ENCODE data around the gene PIGH. TPM values are rescaled to one million over a fixed set of nuclear protein-coding genes. Genes with fewer than 3 reads are reported as not detected.

Gene PIGH
- total and polyA plus RNA-seq, 2 of the 13 experiments (the other 11 are each of a cell fraction or from before 2014, with no cell fraction given), result 30.0 to 43.5 TPM

DNA sequence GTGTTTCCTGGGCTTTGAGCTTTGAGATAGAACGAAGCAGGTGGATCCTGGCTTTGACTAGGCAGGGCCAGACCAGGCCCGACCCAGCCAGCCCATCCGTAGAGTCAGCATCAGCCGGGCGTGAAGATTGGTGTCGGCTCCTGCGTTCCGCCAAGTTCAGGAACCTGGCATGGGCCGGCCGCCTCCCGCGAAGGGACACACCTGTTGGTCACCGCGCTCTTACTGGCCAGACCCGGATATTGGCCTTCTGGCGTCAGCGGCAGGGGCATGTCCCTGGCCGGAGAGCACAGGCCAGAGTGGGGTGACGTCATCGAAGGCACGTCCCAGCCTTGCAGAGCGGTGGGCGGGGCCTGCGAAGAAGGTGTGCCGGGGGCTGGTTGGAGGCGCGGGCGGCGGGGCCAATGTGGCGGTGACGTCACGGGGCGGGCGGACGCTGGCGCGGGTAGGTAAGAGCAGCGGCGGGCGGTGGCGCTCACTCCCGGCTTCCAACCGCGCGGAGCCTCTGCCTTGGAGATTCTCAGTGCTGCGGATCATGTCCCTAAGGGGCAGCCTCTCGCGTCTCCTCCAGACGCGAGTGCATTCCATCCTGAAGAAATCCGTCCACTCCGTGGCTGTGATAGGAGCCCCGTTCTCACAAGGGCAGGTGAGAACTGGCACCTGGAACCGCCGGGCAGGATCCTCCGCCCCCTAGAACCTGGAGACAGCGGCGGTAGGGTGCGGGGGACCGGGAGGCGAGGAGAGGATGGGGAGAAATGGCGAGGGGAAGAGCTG, 19.6 kb upstream of the PIGH start, which contains the start of gene ARG2 (continued):
- TF ChIP-seq PATZ1 (CRISPR knock-in tag; IDR thresholded peaks at IDR 0.05) (peak; percentile 81), ZBTB7A (CRISPR knock-in tag; IDR thresholded peaks at IDR 0.05) (peak; percentile 57; the same call in 1 of the 2 replicates), ZNF788 (CRISPR knock-in tag; IDR thresholded peaks at IDR 0.05; ENCODE audit: borderline replicate concordance) (peak; percentile 74; the same call in 1 of the 2 replicates), TBP (CRISPR knock-in tag; IDR thresholded peaks at IDR 0.05) (no peak), NR2C2 (CRISPR knock-in tag; IDR thresholded peaks at IDR 0.05; ENCODE audit: borderline replicate concordance) (0 out of 2 replicates have a peak, but pooled peaks have one; percentile 13), ZFP36L1 (CRISPR knock-in tag; IDR thresholded peaks at IDR 0.05) (0 out of 2 replicates have a peak, but pooled peaks have one; percentile 50), ZFX (CRISPR knock-in tag; IDR thresholded peaks at IDR 0.05; ENCODE audit: low read depth) (peak; percentile 84), ZBTB33 (CRISPR knock-in tag; IDR thresholded peaks at IDR 0.05) (0 out of 2 replicates have a peak, but pooled peaks have one; percentile 4), YY1 (IDR thresholded peaks at IDR 0.05; ENCODE audit: insufficient read depth, insufficient replicate concordance, low read depth, low read length) (peak; percentile 59), KAT8 (CRISPR knock-in tag; IDR thresholded peaks at IDR 0.05) (peak; percentile 74), MTA3 (CRISPR knock-in tag; IDR thresholded peaks at IDR 0.05) (no peak), CEBPG (CRISPR knock-in tag; IDR thresholded peaks at IDR 0.05) (peak; percentile 59), ZNF792 (CRISPR knock-in tag; IDR thresholded peaks at IDR 0.05) (peak; percentile 70; the same call in 1 of the 2 replicates), ZFP1 (CRISPR knock-in tag; IDR thresholded peaks at IDR 0.05) (peak; percentile 49; the same call in 1 of the 2 replicates), GATAD1 (CRISPR knock-in tag; IDR thresholded peaks at IDR 0.05) (peak; percentile 75; the same call in 1 of the 2 replicates), ZKSCAN1 (IDR thresholded peaks at IDR 0.05; ENCODE audit: low read length) (no peak), EEA1 (CRISPR knock-in tag; IDR thresholded peaks at IDR 0.05; ENCODE audit: borderline replicate concordance) (peak; percentile 26; the same call in 1 of the 2 replicates), ZNF775 (CRISPR knock-in tag; IDR thresholded peaks at IDR 0.05; ENCODE audit: borderline replicate concordance) (no peak), ZSCAN21 (CRISPR knock-in tag; IDR thresholded peaks at IDR 0.05; ENCODE audit: borderline replicate concordance) (0 out of 2 replicates have a peak, but pooled peaks have one; percentile 78)
- TF ChIP-seq, protein P1, sequence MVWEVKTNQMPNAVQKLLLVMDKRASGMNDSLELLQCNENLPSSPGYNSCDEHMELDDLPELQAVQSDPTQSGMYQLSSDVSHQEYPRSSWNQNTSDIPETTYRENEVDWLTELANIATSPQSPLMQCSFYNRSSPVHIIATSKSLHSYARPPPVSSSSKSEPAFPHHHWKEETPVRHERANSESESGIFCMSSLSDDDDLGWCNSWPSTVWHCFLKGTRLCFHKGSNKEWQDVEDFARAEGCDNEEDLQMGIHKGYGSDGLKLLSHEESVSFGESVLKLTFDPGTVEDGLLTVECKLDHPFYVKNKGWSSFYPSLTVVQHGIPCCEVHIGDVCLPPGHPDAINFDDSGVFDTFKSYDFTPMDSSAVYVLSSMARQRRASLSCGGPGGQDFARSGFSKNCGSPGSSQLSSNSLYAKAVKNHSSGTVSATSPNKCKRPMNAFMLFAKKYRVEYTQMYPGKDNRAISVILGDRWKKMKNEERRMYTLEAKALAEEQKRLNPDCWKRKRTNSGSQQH (CRISPR knock-in tag; IDR thresholded peaks at IDR 0.05; ENCODE audit: low read depth), result 0 out of 2 replicates have a peak, but pooled peaks have one; percentile 61
- TF ChIP-seq, protein P2, sequence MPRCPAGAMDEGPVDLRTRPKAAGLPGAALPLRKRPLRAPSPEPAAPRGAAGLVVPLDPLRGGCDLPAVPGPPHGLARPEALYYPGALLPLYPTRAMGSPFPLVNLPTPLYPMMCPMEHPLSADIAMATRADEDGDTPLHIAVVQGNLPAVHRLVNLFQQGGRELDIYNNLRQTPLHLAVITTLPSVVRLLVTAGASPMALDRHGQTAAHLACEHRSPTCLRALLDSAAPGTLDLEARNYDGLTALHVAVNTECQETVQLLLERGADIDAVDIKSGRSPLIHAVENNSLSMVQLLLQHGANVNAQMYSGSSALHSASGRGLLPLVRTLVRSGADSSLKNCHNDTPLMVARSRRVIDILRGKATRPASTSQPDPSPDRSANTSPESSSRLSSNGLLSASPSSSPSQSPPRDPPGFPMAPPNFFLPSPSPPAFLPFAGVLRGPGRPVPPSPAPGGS (CRISPR knock-in tag; IDR thresholded peaks at IDR 0.05), result 0 out of 2 replicates have a peak, but pooled peaks have one; percentile 63
- TF ChIP-seq, protein P3, sequence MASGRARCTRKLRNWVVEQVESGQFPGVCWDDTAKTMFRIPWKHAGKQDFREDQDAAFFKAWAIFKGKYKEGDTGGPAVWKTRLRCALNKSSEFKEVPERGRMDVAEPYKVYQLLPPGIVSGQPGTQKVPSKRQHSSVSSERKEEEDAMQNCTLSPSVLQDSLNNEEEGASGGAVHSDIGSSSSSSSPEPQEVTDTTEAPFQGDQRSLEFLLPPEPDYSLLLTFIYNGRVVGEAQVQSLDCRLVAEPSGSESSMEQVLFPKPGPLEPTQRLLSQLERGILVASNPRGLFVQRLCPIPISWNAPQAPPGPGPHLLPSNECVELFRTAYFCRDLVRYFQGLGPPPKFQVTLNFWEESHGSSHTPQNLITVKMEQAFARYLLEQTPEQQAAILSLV (CRISPR knock-in tag; IDR thresholded peaks at IDR 0.05; ENCODE audit: borderline replicate concordance), result peak; percentile 74; the same call in 1 of the 2 replicates

Measured in HepG2 (cell line).